LHCN-M2 (cell line): Measurements from ENCODE around the gene TPCN1. TPM values are rescaled to one million over a fixed set of nuclear protein-coding genes. Genes with fewer than 3 reads are reported as not detected.

Source experiments
- DNase-seq: peaks from one replicate; pipeline ENCODE4 v3.0.0-alpha.2; 2012; ENCODE audit warnings: low read depth
- total RNA-seq: library from RNA; depleted of rRNA; stranded (reverse); fragments of >200 nt; gene quantifications from 2 replicates; pipeline ENCODE4 v1.2.3, GENCODE V29; 2014

The TPCN1 gene
- total RNA-seq, 1 experiment from 2014 or later, result 21.4 TPM

GRCh38 chr12:113302886-113303640 lies 81.8 kb downstream of the TPCN1 start:
- no peak for DNase-seq

GRCh38 chr12:113305281-113305856 lies 84.1 kb downstream of the TPCN1 start:
- no peak for DNase-seq

GRCh38 chr12:113306382-113306781 lies 85.1 kb downstream of the TPCN1 start:
- peak; percentile 20 for DNase-seq

- DNase-seq, result peak; percentile 19
Measured at GRCh38 chr12:113310489-113310888, 89.2 kb downstream of the TPCN1 start.

- DNase-seq, result no peak
Measured at GRCh38 chr12:113314121-113314529, 92.9 kb downstream of the TPCN1 start.

- DNase-seq, result no peak
Measured at GRCh38 chr12:113315358-113315757, 94.1 kb downstream of the TPCN1 start.

- DNase-seq, result no peak
Measured at GRCh38 chr12:113316155-113316554, 94.9 kb downstream of the TPCN1 start.

- DNase-seq, result no peak
Measured at GRCh38 chr12:113317122-113317521, 95.9 kb downstream of the TPCN1 start.

- DNase-seq, result no peak
Measured at GRCh38 chr12:113318046-113318656, 96.9 kb downstream of the TPCN1 start.

- no peak for DNase-seq
Measured at GRCh38 chr12:113318900-113319628, 97.8 kb downstream of the TPCN1 start.

GRCh38 chr12:113320401-113320800 lies 99.1 kb downstream of the TPCN1 start:
- no peak for DNase-seq

- peak; percentile 57 for DNase-seq
Measured at GRCh38 chr12:113322343-113322742, 101.1 kb downstream of the TPCN1 start.

GRCh38 chr12:113325916-113326315 lies 104.7 kb downstream of the TPCN1 start:
- DNase-seq, result peak; percentile 51

- no peak for DNase-seq
Measured at GRCh38 chr12:113326775-113327395, 105.6 kb downstream of the TPCN1 start.

GRCh38 chr12:113328368-113328889 lies 107.2 kb downstream of the TPCN1 start:
- DNase-seq, result no peak

- peak; percentile 14 for DNase-seq
Measured at GRCh38 chr12:113329022-113329790, 107.9 kb downstream of the TPCN1 start.

GRCh38 chr12:113329791-113330417 lies 108.6 kb downstream of the TPCN1 start:
- no peak for DNase-seq

- DNase-seq, result no peak
Measured at GRCh38 chr12:113330505-113330904, 109.2 kb downstream of the TPCN1 start.

GRCh38 chr12:113332688-113333417 lies 111.6 kb downstream of the TPCN1 start:
- DNase-seq, result no peak

GRCh38 chr12:113333418-113333750 lies 112.1 kb downstream of the TPCN1 start:
- DNase-seq, result no peak
